ENCODE results near the gene PHC2.

PHC2 gene

GRCh38 chr1:33434363-33434750 lies 3.5 kb upstream of the PHC2 start:
- H3K36me3 ChIP-seq = no peaks in the 10 kb centered on the region
- H3K4me1 ChIP-seq = peaks cover 41 to 69% (median 57%) of the 10 kb centered on the region in 10 experiments
- no peak for TF ChIP-seq Cebpa-rat (IDR thresholded peaks at IDR 0.05)
- H3K9ac ChIP-seq = peak overlapping the region in 4 of 11 experiments; percentile 10 to 19 (median 12); a peak in 3 of 22 replicates
- H3K9me3 ChIP-seq (replicated peaks in 1 of 11) = no peaks in the 10 kb centered on the region
- H3K4me2 ChIP-seq = peak overlapping the region; percentile 60 to 88 (median 81)
- H4K20me1 ChIP-seq = peaks cover 0 to 9% (median 0%) of the 10 kb centered on the region in 11 experiments; a peak in 4 of 22 replicates
- peak overlapping the region in 9 of 11 experiments; percentile 26 to 72 (median 52); a peak in 18 of 22 replicates for H3K27ac ChIP-seq
- peaks cover 12 to 49% (median 14%) of the 10 kb centered on the region in 11 experiments for H3K27me3 ChIP-seq
- no peak overlapping the region for H3K4me3 ChIP-seq

DNA sequence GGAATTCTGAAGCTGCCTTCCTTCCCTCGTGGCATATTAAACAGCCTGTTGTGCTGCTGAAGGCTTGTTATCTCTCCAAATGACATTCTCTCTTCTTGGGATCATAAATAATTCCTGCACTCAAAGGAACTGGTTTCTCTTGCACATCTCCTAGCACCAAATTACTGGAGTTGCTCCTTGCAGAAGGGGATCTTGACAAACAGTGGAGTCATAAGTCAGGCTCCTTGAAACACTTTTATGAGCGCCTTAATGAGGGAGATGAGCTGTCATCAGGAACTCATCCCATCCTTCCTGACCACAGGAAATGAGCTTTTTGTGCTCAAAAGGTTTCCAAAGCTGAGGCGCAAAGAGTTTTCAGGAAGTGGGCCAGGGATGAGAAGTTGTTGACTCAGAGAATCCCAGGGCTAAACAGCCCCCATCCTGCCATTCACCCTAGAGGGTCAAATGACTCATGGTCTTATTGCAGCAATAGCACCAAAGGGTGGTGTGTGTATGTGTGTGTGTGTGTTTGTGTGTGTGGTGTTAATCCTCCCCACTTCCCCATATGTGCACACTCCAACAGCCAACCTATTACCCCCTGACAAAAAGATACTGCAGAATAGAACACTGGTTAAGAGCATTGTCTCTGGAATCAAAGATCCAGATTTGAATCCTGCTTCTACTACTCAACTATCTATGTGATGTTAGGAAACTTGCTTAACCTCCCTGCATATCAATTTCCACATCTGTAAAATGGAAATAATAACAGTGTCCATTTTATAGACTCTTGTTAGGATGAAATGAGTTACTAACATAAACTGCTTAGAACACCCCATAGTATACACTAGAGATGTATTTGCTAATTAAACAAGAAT lies 2.8 kb upstream of the PHC2 start:
- Histone ChIP-seq H3K4me2 (peak overlapping the region; percentile 60 to 88 (median 81); a peak in 21 of 22 replicates), H3K27me3 (peaks cover 19 to 49% (median 21%) of the 10 kb centered on the region in 11 experiments), H3K9me3 (replicated peaks in 1 of 11) (no peaks in the 10 kb centered on the region), H3K9ac (peak overlapping the region in 6 of 11 experiments; percentile 6 to 40 (median 32); a peak in 7 of 22 replicates), H3K36me3 (no peaks in the 10 kb centered on the region), H3K27ac (peak overlapping the region in 10 of 11 experiments; percentile 29 to 72 (median 64); a peak in 19 of 22 replicates), H3K4me1 (peaks cover 47 to 76% (median 62%) of the 10 kb centered on the region in 10 experiments), H3K4me3 (no peak overlapping the region), H4K20me1 (peaks cover 0 to 13% (median 0%) of the 10 kb centered on the region in 11 experiments; a peak in 5 of 22 replicates)
- peak; percentile 68 to 96 (median 91); a peak in 19 of 22 replicates for TF ChIP-seq Cebpa-rat (IDR thresholded peaks at IDR 0.05)

DNA sequence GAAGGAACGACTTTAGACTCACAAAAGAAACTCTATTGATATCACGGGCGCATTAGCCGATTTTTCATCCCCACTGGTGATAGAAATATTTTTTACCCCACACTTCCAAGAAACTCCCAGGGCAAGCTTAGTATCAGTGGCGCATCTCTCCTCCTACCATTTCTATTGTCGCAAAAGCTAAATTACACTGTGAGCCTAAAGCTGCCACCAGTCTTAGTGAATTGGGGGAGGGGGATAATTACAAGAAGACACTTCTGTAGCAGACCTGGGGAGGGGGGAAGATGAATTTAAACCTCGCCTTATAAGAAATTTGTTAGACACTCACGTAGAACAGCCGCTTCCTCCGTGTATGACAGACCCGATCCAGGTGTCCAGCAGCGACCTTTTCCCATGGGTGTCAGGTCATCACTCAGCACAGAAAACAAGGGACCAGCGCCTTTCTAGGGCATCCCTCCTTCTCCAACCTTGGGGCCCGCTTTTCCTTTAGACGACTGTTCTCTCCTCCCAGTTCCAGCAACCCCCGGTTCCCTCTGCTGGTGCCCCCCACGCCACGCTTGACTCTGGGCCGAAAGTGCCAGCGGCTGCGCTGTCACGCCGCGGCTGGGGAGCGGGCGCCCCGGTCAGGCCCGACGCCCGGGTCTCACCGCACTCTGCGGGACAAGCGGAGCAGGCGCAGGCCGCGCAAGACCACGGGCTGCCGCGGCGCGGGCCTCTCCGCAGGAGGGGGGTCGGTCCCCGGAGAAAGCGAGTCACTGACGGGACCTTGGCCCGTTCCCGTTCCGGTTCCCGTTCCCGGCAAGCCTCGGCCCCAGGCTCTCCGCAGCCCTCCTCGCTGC lies 821 bp downstream of the PHC2 start:
- H3K27me3 ChIP-seq = peaks cover 21 to 53% (median 23%) of the 10 kb centered on the region in 11 experiments
- peaks cover 47 to 64% (median 57%) of the 10 kb centered on the region in 10 experiments for H3K4me1 ChIP-seq
- H3K27ac ChIP-seq = peak overlapping the region; percentile 36 to 74 (median 65)
- peak overlapping the region; percentile 71 to 83 (median 82) for H3K9ac ChIP-seq
- H3K9me3 ChIP-seq (replicated peaks in 1 of 11) = 0 out of 22 replicates have a peak, but pooled peaks cover 0 to 4% (median 0%) of the 10 kb centered on the region in 11 experiments
- peaks cover 0 to 16% (median 0%) of the 10 kb centered on the region in 11 experiments; a peak in 5 of 22 replicates for H4K20me1 ChIP-seq
- peak overlapping the region; percentile 74 to 92 (median 88) for H3K4me3 ChIP-seq
- peak overlapping the region; percentile 87 to 98 (median 93) for H3K4me2 ChIP-seq
- no peak for TF ChIP-seq Cebpa-rat (IDR thresholded peaks at IDR 0.05)
- 0 out of 22 replicates have a peak, but pooled peaks cover 0 to 3% (median 0%) of the 10 kb centered on the region in 11 experiments for H3K36me3 ChIP-seq

- H3K27ac ChIP-seq = no peak overlapping the region
Observed at GRCh38 chr1:33429332-33429731, 1.6 kb downstream of the PHC2 start.

DNA sequence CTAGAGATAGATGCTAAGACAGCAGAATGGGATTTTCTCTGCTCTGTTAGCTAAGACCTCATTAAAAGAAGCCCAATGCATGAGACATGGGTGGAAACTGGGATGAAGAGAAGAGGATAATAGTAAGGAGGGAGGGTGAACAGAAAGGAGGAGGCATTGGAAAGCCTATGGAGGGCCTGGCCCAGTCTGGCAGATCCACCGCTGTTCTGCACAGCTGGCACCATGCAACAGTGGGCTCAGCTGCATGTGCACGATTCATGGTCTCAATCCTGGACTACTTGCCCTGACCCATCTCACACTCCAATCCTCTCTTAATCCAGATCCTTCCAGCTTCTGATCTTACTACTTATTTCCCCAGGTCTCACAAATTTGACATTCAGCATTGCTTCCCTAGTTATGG lies 2.2 kb downstream of the PHC2 start:
- H3K9me3 ChIP-seq (replicated peaks in 1 of 11) = 0 out of 22 replicates have a peak, but pooled peaks cover 0 to 4% (median 0%) of the 10 kb centered on the region in 11 experiments
- H3K27me3 ChIP-seq = peaks cover 21 to 53% (median 23%) of the 10 kb centered on the region in 11 experiments
- H3K4me3 ChIP-seq = no peak overlapping the region
- no peak overlapping the region for H3K27ac ChIP-seq
- peaks cover 0 to 16% (median 0%) of the 10 kb centered on the region in 11 experiments; a peak in 5 of 22 replicates for H4K20me1 ChIP-seq
- H3K9ac ChIP-seq = no peak overlapping the region
- peaks cover 33 to 50% (median 43%) of the 10 kb centered on the region in 10 experiments for H3K4me1 ChIP-seq
- no peak for TF ChIP-seq Cebpa-rat (IDR thresholded peaks at IDR 0.05)
- H3K4me2 ChIP-seq = peak overlapping the region; percentile 26 to 98 (median 91); a peak in 21 of 22 replicates
- H3K36me3 ChIP-seq = 0 out of 22 replicates have a peak, but pooled peaks cover 0 to 3% (median 0%) of the 10 kb centered on the region in 11 experiments

More at GRCh38 chr1:33429332-33429731, 1.6 kb downstream of the PHC2 start:
- H3K4me3 ChIP-seq = peak overlapping the region in 2 of 10 experiments; percentile 87 to 91; a peak in 1 of 20 replicates
- no peak overlapping the region for H3K9ac ChIP-seq
- peaks cover 21 to 53% (median 23%) of the 10 kb centered on the region in 11 experiments for H3K27me3 ChIP-seq
- peaks cover 40 to 57% (median 50%) of the 10 kb centered on the region in 10 experiments for H3K4me1 ChIP-seq
- no peak for TF ChIP-seq Cebpa-rat (IDR thresholded peaks at IDR 0.05)
- peaks cover 0 to 16% (median 0%) of the 10 kb centered on the region in 11 experiments; a peak in 5 of 22 replicates for H4K20me1 ChIP-seq
- H3K36me3 ChIP-seq = 0 out of 22 replicates have a peak, but pooled peaks cover 0 to 3% (median 0%) of the 10 kb centered on the region in 11 experiments
- H3K4me2 ChIP-seq = peak overlapping the region; percentile 87 to 98 (median 93); a peak in 20 of 22 replicates
- H3K9me3 ChIP-seq (replicated peaks in 1 of 11) = 0 out of 22 replicates have a peak, but pooled peaks cover 0 to 4% (median 0%) of the 10 kb centered on the region in 11 experiments

DNA sequence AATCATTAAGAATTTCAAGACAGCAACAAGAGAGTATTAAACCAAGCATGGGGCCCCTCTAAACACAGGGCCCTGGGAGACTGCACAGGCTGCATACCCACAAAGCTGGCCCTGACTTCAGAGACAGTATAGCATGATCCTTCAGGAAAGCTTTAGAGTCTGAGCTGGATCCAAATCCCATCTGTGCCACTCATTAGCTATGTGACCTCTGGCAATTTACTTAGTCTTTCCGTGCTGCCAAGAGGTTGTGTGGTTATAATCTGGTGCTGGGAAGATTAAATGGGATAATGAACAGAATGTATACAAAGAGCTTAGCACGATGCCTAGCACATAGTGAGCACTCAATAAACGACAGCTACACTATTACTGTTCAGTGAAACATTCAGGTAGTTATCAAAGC lies 4.0 kb downstream of the PHC2 start:
- Histone ChIP-seq H3K27me3 (peaks cover 21 to 53% (median 23%) of the 10 kb centered on the region in 11 experiments), H4K20me1 (peaks cover 0 to 13% (median 0%) of the 10 kb centered on the region in 11 experiments; a peak in 5 of 22 replicates), H3K4me3 (no peak overlapping the region), H3K27ac (no peak overlapping the region), H3K4me1 (peaks cover 23 to 39% (median 30%) of the 10 kb centered on the region in 10 experiments), H3K4me2 (no peak overlapping the region), H3K9me3 (replicated peaks in 1 of 11) (0 out of 22 replicates have a peak, but pooled peaks cover 0 to 4% (median 0%) of the 10 kb centered on the region in 11 experiments), H3K36me3 (0 out of 22 replicates have a peak, but pooled peaks cover 0 to 3% (median 0%) of the 10 kb centered on the region in 11 experiments), H3K9ac (no peak overlapping the region)
- TF ChIP-seq Cebpa-rat (IDR thresholded peaks at IDR 0.05) = no peak

GRCh38 chr1:33425900-33426299 lies 5.0 kb downstream of the PHC2 start:
- Histone ChIP-seq H3K27me3 (peaks cover 21 to 47% (median 23%) of the 10 kb centered on the region in 11 experiments), H3K36me3 (0 out of 22 replicates have a peak, but pooled peaks cover 0 to 3% (median 0%) of the 10 kb centered on the region in 11 experiments), H3K9ac (no peak overlapping the region), H3K9me3 (replicated peaks in 1 of 11) (0 out of 22 replicates have a peak, but pooled peaks cover 0 to 4% (median 0%) of the 10 kb centered on the region in 11 experiments), H4K20me1 (peaks cover 0 to 13% (median 0%) of the 10 kb centered on the region in 11 experiments; a peak in 5 of 22 replicates), H3K4me1 (peaks cover 26 to 42% (median 32%) of the 10 kb centered on the region in 10 experiments), H3K4me3 (no peak overlapping the region), H3K4me2 (no peak overlapping the region), H3K27ac (no peak overlapping the region)
- no peak for TF ChIP-seq Cebpa-rat (IDR thresholded peaks at IDR 0.05)
